A673 (cell line): ENCODE data around the gene HSD3B1.
"Not testable (repeated sequence)": the region's sequence is repeated elsewhere in the genome, so short reads cannot be mapped to it uniquely, and the experiment has no call there.

Experiments
- CTCF ChIP-seq: fragments of 300-800, 200-600 bp; sonication (generic); conservative IDR thresholded peaks from 2 replicates; pipeline ENCODE4 v1.5.1; 2017; ENCODE audit warnings: low read depth, mild to moderate bottlenecking, antibody characterized with exemption, low read length, moderate library complexity, mixed read lengths
- EZH2 ChIP-seq: fragments of 200-600 bp; sonication (generic); IDR thresholded peaks from 2 replicates; pipeline ENCODE4 v1.6.1; 2017; ENCODE audit warnings: borderline replicate concordance, low read depth, mild to moderate bottlenecking, mixed read lengths, antibody characterized with exemption, low read length; ENCODE audit not compliant: poor library complexity, severe bottlenecking

DNA sequence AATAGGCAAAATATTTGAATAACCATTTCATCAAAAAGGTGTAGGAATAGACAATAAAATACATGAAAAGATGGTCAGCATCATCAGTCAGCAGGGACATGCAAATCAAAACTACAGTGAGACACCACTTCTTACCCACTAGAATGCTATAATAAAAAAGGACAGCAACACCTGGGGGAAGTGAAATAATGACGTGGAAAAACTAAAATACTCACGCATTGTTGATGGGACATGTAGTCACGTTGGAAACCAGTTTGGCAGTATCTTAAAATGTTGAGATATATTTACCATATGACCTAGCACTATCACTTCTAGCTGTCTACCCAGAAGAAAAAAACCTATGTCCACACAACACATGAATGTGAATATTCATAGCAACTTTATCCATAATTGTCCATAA, 53.4 kb downstream of the HSD3B1 start:
- TF ChIP-seq CTCF, EZH2: not testable (repeated sequence)
